ENCODE measurements around the gene TMEM165. TPM values are rescaled to one million over a fixed set of nuclear protein-coding genes. Genes with fewer than 3 reads are reported as not detected.

The TMEM165 gene
- polyA plus RNA-seq, 3 donors, result 77.4 to 96.4 (median 92.8) TPM

DNA sequence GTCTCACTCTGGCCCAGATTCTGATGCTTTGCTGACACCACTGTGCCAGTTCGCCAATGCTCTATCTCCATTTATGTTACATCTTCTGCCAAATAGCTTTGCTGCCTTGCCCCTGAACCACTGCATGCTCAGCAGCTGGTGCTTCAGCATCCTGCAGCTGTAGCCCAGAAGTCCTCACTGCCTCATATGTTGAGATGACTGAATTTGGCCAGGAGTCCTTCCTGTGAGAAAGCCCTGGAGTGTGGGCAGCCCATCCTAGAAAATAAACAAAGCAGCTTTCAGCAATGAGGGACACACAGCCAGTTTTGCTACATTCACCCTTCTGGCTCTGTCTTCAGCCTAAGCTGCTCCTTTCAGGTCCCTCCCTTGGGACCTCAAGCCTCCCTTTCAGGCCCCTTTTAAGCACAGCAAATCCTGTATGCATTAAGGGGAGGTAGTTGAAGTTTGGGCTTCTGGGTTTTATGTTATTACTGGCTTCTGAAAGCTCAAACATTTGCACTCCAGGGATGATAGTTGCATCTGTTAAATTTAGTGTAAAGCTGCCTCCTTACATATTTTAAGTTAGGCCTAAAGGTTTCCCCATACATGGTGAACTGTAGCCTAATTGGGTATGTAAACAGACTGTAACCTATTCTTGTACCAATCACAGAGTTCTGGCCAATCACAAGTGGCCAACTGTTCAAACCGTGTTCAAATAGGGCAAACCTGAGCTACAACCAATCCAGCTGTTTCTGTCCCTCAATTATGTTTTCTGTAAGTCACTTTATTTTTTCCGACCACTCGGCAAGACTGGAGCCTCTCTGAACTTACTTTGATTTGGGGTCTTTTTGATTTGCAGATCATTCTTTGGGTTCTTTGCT lies 2.1 kb upstream of the TMEM165 start:
- Histone ChIP-seq H2AFZ (ENCODE audit: insufficient read depth, low read depth, low read length, poor library complexity, severe bottlenecking) (no peak overlapping the region), H3K36me3 (replicated peaks in 1 of 2; ENCODE audit: control insufficient read depth in 1 of 2, insufficient read depth in 2 of 2, low read length in 2 of 2) (peaks cover 0 to under 1% of the 10 kb centered on the region in 2 donors), H3K79me2 (ENCODE audit: insufficient read depth, low read length) (peaks cover 31% of the 10 kb centered on the region), H4K20me1 (ENCODE audit: insufficient read depth, low read length) (peaks cover 29% of the 10 kb centered on the region), H3K4me2 (replicated peaks; ENCODE audit: extremely low read depth, low read length, poor library complexity, severe bottlenecking) (no peak overlapping the region), H3K9me3 (replicated peaks in 1 of 2; ENCODE audit: control insufficient read depth in 1 of 2, insufficient read depth in 1 of 2, low read length in 2 of 2) (no peaks in the 10 kb centered on the region), H3K27me3 (ENCODE audit: control insufficient read depth in 2 of 2, insufficient read depth in 2 of 2, low read length in 2 of 2) (no peaks in the 10 kb centered on the region), H3K4me1 (ENCODE audit: control insufficient read depth in 1 of 2, insufficient read depth in 2 of 2, low read length in 2 of 2) (peaks cover 19 to 26% of the 10 kb centered on the region in 2 donors), H3K4me3 (replicated peaks in 1 of 3; ENCODE audit: low read depth in 2 of 3, low read length in 3 of 3) (no peak overlapping the region), H3K9ac (ENCODE audit: insufficient read depth, low read length, poor library complexity, severe bottlenecking) (no peak overlapping the region), H3K27ac (ENCODE audit: low read depth in 1 of 2, low read length in 2 of 2) (no peak overlapping the region)
- TF ChIP-seq, protein P1, sequence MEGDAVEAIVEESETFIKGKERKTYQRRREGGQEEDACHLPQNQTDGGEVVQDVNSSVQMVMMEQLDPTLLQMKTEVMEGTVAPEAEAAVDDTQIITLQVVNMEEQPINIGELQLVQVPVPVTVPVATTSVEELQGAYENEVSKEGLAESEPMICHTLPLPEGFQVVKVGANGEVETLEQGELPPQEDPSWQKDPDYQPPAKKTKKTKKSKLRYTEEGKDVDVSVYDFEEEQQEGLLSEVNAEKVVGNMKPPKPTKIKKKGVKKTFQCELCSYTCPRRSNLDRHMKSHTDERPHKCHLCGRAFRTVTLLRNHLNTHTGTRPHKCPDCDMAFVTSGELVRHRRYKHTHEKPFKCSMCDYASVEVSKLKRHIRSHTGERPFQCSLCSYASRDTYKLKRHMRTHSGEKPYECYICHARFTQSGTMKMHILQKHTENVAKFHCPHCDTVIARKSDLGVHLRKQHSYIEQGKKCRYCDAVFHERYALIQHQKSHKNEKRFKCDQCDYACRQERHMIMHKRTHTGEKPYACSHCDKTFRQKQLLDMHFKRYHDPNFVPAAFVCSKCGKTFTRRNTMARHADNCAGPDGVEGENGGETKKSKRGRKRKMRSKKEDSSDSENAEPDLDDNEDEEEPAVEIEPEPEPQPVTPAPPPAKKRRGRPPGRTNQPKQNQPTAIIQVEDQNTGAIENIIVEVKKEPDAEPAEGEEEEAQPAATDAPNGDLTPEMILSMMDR (IDR thresholded peaks at IDR 0.05), result no peak
- Mint-ChIP-seq H3K27ac (peak overlapping the region in 2 of 7 donors; percentile 31 to 76), H3K4me1 (peaks cover 28% of the 10 kb centered on the region), H3K36me3 (peaks cover 5 to 12% of the 10 kb centered on the region in 2 donors), H3K27me3 (ENCODE audit: low read depth in 3 of 3) (peaks cover 0 to 6% (median 2%) of the 10 kb centered on the region in 3 donors), H3K4me3 (no peak overlapping the region), H3K9me3 (peaks cover 0 to 2% (median 0%) of the 10 kb centered on the region in 7 donors)
- intact Hi-C loops (cut with micrococcal nuclease), result loop anchor here in 1 of 2 donors (5.0 kb wide), 1 partner anchor 41 kb away; no protein-coding TSS in a partner anchor
- DNase-seq, result no peak
- WGBS (ENCODE audit: insufficient coverage), result 100% methylated on average over 1 of the region's 4 CpGs

DNA sequence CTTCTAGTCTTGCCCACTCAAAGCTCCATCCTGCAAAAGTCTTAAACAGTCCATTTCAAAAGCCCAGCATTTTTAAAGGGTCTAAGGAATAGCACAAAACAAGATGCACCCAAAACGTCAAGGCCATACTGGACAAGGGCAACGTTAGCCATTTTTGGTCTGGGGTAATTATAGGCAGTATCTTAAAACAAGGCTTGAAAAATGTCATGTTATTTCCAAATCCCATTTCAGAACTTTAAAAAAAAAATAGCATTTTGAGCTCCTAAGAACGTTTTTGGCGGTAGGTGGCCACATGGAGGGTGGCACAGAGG lies 584 bp upstream of the TMEM165 start:
- Mint-ChIP-seq H3K4me3 (peak overlapping the region; percentile 96 to 98), H3K27ac (peak overlapping the region; percentile 97 to 100 (median 100)), H3K27me3 (ENCODE audit: low read depth in 3 of 3) (peaks cover 0 to 6% (median 0%) of the 10 kb centered on the region in 3 donors), H3K4me1 (peaks cover 36% of the 10 kb centered on the region), H3K36me3 (peaks cover 11 to 20% of the 10 kb centered on the region in 2 donors), H3K9me3 (peaks cover 0 to 2% (median 0%) of the 10 kb centered on the region in 7 donors)
- Histone ChIP-seq H2AFZ (ENCODE audit: insufficient read depth, low read depth, low read length, poor library complexity, severe bottlenecking) (peak overlapping the region; percentile 60), H3K79me2 (ENCODE audit: insufficient read depth, low read length) (peaks cover 44% of the 10 kb centered on the region), H3K4me1 (ENCODE audit: control insufficient read depth in 1 of 2, insufficient read depth in 2 of 2, low read length in 2 of 2) (peaks cover 30 to 37% of the 10 kb centered on the region in 2 donors), H3K36me3 (replicated peaks in 1 of 2; ENCODE audit: control insufficient read depth in 1 of 2, insufficient read depth in 2 of 2, low read length in 2 of 2) (peaks cover 5 to 9% of the 10 kb centered on the region in 2 donors), H3K27me3 (ENCODE audit: control insufficient read depth in 2 of 2, insufficient read depth in 2 of 2, low read length in 2 of 2) (no peaks in the 10 kb centered on the region), H4K20me1 (ENCODE audit: insufficient read depth, low read length) (peaks cover 42% of the 10 kb centered on the region), H3K9ac (ENCODE audit: insufficient read depth, low read length, poor library complexity, severe bottlenecking) (peak overlapping the region; percentile 95), H3K9me3 (replicated peaks in 1 of 2; ENCODE audit: control insufficient read depth in 1 of 2, insufficient read depth in 1 of 2, low read length in 2 of 2) (no peaks in the 10 kb centered on the region), H3K27ac (ENCODE audit: low read depth in 1 of 2, low read length in 2 of 2) (peak overlapping the region; percentile 89 to 94), H3K4me3 (replicated peaks in 1 of 3; ENCODE audit: low read depth in 2 of 3, low read length in 3 of 3) (peak overlapping the region; percentile 22 to 93 (median 89)), H3K4me2 (replicated peaks; ENCODE audit: extremely low read depth, low read length, poor library complexity, severe bottlenecking) (peak overlapping the region; percentile 97)
- intact Hi-C loops (cut with micrococcal nuclease), result loop anchor here (5.0 kb wide), 2 partner anchors 48 to 152 kb away; partner anchors contain the start of genes CLOCK (in 2 of the 2) and SRD5A3 (in 1 of the 2)
- no peak for DNase-seq
- 0% methylated on average over 2 of the region's 4 CpGs for WGBS (ENCODE audit: insufficient coverage)
- TF ChIP-seq, protein P1 (IDR thresholded peaks at IDR 0.05), result peak; percentile 23
